RCC 7860 (cell line): ENCODE results near the gene CDY2B.
A peak's percentile ranks its signal among the peaks of the same experiment; 100 is the strongest.
"Not testable (repeated sequence)": the region's sequence is repeated elsewhere in the genome, so short reads cannot be mapped to it uniquely, and the experiment has no call there.

Experiments
- DNase-seq: peaks from one replicate; pipeline ENCODE4 v3.0.0-alpha.2; 2015; ENCODE audit warnings: low spot score
- FAIRE-seq: peaks from 2 replicates; lab custom pipeline; 2012; peaks lifted over from hg19 to GRCh38; lab: Jason Lieb, UNC

CDY2B gene, protein sequence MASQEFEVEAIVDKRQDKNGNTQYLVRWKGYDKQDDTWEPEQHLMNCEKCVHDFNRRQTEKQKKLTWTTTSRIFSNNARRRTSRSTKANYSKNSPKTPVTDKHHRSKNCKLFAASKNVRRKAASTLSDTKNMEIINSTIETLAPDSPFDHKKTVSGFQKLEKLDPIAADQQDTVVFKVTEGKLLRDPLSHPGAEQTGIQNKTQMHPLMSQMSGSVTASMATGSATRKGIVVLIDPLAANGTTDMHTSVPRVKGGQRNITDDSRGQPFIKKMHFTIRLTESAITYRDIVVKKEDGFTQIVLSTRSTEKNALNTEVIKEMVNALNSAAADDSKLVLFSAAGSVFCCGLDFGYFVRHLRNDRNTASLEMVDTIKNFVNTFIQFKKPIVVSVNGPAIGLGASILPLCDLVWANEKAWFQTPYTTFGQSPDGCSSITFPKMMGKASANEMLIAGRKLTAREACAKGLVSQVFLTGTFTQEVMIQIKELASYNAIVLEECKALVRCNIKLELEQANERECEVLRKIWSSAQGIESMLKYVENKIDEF

DNA sequence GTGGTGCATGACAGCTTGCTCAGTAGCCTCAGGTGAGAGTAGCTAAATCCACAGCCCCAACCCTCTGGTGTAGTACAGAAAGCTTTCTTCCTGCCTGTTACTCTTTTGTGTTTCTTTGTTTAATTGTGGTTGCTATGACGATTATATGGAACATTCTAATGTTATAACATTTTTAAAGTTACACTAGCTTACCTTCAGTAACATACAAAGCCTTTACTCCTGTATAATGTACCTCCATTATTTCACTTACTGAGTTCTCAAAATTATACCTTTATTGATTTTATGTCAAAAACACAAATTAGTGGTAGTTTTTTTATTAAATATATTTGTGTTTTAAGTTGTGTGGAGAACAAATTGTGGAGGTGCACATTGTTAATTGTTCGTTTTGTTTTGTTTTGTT, at the start of gene CDY2B:
Gene CDY2B, minus strand, starts transcription at position 101 of the 400 bp plus-strand sequence. CDS start 328 bp downstream, outside the sequence.
- not testable (repeated sequence) for FAIRE-seq, DNase-seq

DNA sequence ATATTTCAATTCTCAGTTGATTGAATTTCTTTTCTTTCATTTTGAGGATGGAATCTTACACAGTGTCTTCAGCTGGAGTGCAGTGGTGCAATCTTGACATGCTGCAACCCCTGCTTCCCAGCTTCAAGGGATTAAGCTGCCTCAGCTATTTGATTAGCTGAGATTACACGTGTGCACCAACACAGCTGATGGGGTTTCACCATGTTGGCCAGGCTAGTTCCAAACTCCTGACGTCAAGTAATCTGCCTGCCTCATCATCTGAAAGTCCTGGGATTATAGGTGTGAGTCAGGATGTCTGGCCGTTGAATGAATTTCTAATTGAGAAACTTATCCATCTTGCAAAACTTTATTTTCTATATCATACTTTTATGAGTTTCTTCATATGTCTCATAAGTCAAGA, 28.0 kb upstream of the CDY2B start:
- not testable (repeated sequence) for FAIRE-seq, DNase-seq

DNA sequence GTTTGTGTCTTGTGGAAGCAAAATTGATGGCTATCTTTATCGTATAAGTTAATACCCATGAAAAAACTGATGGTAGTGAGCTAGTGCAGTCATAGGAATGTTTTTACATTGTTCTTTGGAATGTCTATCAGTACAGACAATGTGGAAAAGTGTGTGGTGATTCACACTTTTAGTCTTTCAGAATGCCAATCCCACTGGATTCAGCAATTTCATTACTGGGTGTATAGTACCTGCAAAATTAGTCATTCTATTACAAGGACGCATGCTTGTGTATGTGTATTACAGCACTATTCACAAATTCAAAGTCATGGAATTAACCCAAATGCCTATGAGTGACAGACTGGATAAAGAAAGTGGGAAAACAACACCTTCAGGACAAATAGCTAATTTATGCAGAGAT, 27.3 kb upstream of the CDY2B start:
- FAIRE-seq, result peak; percentile 55
- not testable (repeated sequence) for DNase-seq

DNA sequence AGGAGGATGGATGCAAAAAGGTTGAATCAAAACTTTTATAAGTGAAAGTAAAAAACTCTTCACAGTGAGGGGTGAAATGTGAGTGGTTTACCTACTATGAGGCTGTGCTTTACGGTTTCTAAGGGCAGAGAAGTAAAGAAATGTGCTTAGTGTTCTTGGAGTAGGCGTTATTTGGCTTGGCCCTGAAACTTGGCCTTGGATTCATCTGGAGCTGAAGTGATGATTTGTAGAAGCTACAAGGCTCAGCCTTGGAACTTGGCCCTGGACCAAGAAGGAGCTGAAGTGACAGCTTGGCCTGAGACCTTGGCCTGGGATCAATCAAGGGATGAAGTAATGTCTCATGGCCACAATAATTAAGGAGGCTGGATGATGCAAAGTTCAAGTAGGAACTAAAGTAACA, 1.7 kb upstream of the CDY2B start:
- not testable (repeated sequence) for DNase-seq, FAIRE-seq

DNA sequence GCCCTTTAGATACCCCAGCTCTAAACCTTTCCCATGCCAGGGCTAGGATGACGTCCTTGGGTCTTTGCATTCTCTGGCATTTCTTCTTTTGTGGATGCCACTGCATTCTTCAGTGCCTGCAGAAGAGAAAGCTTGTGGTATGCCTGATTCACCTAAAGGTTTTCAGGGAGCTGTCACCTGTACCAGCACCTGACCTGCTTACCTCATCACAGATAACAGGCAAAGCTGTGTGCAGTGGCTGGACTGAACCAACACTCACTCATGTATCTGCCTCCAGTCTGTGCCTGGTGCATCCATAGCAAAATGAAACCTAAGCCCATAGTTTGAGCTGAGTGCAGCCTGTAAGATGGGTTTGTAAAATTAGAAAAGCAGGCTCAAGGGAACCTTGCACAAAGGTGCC, 3.3 kb downstream of the CDY2B start:
- DNase-seq, FAIRE-seq: not testable (repeated sequence)

DNA sequence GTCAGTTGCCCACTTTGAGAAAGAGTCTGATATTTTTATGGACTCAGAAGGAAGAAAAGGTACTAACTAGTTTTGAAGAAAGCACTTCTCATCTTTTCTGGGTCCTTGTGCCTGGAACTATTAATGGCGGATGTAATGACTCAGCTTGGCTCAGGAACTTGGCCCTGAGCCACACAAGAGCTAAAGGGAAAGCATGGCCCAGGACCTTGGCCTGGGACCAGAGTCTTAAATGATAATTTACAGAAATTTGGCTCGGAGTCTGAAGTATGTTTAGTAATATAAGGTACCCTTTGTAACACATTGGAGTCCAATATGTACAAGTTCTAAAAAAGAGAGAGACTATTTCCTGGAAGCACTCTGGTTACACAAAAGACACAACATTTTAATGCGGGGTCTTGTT, 4.6 kb downstream of the CDY2B start:
- not testable (repeated sequence) for DNase-seq
- peak; percentile 99 for FAIRE-seq

DNA sequence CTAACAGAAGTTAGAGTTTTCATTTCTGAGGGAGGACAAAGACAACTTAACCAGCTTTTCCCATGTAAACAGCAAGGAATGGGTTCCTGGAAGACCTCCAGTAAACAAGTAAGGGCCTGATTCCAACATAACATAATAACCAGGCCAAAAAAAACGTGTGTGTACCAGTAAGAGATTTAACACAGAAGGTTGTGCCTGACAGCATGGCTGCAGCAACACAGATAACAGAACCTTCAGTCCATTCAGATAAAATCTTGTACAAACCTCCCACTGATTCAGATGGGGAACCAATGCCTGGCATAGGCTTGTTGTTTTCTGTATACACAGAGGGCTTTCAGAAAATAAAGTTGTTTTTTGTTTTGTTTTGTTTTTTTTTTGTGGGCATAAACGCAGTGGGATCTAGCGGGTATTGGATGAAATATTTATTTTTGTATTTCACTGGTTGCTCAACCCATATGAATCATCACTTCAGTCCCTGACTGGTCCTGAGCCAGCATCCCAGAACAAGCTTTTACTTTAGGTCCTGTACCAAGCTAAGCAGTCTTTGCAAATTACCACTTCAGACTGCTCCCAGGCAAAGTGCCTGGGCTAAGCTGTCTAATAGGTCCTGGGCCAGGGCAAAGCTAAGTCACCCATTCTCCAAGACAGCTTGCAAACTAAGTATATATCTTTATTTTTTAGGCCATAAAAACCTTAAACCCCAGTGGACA, 8.7 kb downstream of the CDY2B start:
- DNase-seq, result not testable (repeated sequence)
- peak; percentile 82 for FAIRE-seq

DNA sequence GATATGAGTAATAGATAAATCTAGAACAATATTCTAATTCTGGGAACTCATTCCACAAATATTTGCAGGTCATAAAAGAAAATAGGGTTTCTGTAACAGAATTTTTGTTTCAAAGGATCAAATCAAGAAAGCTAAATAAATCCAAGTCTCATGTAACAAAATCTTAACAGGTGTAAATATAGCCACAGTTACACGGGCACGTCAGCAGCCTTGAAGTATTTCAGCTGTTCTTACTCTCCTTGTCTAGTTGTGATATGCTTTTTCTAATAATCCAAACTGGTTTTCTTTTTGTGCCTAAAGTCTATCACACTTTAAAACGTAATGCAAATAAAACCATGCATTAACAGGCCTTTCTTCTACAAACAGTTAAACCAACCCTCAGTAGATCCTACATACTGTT, 9.3 kb downstream of the CDY2B start:
- not testable (repeated sequence) for DNase-seq, FAIRE-seq

DNA sequence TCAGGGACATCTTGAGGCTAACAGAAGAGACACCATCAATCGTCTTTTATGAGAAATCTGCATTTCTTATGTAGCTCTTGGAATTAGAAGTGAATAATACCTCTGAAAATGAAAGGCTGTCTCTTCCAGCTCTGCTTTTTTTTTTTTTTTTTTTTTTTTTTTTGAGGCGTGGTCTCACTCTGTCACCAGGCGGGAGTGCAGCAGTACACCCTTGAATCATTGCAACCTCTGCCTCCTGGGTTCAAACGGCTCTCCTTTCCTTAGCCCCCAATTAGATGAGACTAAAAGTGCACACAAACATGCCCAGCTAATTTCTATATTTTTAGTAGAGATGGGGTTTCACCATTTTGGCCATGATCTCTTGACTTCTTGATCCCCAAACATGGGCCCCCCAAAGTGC, 12.2 kb downstream of the CDY2B start:
- DNase-seq, FAIRE-seq: not testable (repeated sequence)

DNA sequence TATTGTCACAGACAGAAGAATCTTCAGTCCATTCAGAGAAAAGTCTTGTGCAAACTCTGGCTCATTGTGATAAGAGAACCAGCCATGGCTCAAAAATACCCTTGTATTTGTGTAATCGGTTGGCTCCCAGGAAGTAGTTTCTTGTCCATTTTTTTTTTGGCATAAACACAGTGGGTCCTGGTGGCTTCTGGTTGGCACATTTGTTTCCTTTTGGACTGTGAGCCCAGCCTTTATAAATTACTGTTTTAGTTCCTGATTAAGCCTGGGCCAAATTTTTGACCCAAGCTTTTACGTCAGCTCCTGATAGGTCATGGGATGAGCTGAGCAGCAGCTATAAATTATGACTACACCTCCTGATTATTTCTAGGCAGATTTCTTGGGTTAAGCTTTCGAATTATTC, 19.4 kb downstream of the CDY2B start:
- FAIRE-seq, DNase-seq: not testable (repeated sequence)

DNA sequence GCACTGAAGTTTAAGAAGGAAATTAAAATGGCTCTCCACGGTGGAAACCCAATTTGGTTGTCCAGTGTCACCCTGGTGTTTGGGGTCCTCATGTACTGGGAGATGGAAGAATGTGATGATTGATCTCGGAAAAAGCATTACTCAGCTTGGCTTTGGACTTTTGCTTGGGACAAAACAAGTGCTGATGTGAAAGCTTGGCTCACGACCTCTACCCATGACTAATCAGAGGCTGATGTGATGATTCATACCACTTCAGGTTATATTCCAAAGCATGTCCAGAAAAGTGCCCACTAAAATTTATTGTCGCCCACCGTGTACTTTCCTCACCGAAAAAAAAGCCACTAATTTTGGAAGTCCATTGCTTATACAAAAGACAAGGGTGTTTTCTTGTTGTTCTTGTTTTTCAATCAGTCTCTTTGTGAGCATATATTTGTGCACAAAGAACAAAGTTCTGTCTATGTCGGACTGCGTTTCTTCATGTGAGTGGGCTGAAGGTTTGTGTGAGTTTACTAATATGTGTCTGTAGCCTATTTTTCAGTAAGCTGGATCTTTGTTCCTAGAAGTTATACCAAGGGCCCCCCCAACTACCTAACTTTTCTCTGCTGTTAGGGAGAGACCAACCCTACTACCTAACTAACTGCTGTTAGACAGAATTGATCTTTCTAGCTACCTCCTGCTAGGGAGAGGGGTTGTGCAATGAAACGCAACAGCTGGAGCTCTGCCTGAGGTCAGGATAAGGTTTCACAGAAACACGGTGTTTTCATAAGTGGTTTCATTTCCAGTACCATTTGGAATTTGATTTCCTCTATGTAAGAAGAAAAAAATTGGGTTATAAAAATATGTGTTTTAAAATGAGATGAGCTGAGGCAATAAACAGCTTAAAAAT, 22.8 kb downstream of the CDY2B start:
- FAIRE-seq, result peak; percentile 97
- DNase-seq, result not testable (repeated sequence)

DNA sequence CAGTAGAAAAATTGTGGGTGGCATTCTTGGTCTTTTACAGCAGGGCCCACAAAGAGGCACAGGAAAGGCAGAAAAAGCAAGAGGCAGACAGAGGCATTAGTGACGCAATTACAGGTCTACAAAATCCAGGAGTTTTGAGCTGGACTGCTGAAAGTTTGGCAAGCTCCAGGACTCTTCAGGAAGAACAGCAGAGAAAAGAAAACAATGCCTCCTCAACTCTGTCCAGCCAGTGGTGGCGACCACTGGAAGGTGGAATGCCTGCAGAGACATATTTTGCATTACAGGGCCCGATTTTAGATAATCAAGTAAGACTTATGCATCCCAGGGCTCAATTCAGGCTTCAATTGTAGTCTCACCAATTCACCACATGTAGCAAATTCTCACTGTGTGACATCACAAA, 23.5 kb downstream of the CDY2B start:
- not testable (repeated sequence) for DNase-seq, FAIRE-seq

DNA sequence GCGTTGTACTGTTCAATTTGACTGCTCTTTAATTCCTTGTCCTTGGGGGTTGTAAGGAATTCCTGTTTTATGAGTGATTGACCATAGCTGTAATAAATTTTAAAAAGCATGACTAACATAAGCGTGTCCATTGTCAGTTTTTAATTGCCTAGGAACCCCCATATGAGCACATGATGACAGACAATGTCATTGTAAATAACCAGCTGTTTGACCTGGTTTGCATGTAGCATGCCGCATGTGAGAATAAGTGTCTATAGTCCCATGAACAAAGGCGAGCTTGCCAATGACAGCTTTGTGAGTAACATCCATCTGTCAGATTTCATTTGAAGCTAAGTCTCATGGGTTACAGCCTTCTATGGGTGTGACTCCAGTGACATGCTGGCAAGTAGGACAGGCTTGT, 30.9 kb downstream of the CDY2B start:
- peak; percentile 15 for FAIRE-seq
- not testable (repeated sequence) for DNase-seq

DNA sequence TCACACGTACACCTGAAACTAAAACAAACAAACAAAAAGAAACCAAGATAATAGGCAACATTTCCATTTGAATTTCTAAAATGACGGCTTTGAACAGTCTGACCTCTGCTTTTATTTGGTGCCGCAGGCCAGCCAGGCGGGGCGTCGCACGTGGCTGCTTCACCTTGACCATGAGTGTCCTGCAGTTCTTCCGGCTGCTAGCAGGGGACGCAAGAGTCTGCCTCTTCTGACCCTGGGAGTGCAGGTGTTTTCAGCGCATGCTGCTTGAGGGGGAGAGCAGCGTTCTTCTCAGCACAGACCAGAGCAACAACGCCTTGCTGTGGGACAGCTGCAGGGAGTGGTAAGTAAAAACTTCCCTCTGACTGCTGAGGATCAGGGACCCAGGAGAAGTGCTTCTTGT, 47.9 kb downstream of the CDY2B start:
- DNase-seq, FAIRE-seq: not testable (repeated sequence)
